ENCODE measurements around the gene PREPL. TPM values are rescaled to one million over a fixed set of nuclear protein-coding genes. Genes with fewer than 3 reads are reported as not detected.

The PREPL gene
- total and polyA plus RNA-seq, 2 of the 8 experiments (the other 6 are each of a cell fraction or from before 2014, with no cell fraction given) = 13.6 to 38.9 TPM

GRCh38 chr2:44273076-44273475 is 88.2 kb downstream of the PREPL start:
- FAIRE-seq (no peak), DNase-seq (ENCODE audit: low read depth in 1 of 2, low spot score in 2 of 2) (no peak)
- H3K23me2 ChIP-seq (ENCODE audit: low read depth, low read length) = no peaks in the 10 kb centered on the region
- no peak overlapping the region for H2BK5ac ChIP-seq (ENCODE audit: low read depth, low read length)
- H2BK20ac ChIP-seq (ENCODE audit: low read length) = no peak overlapping the region
- H3K4ac ChIP-seq (replicated peaks; ENCODE audit: insufficient read length, low read depth, low read length) = no peak overlapping the region
- no peaks in the 10 kb centered on the region for H4K20me1 ChIP-seq (replicated peaks in 1 of 2; ENCODE audit: control insufficient read depth in 1 of 2, insufficient read depth in 2 of 2, low read length in 2 of 2)
- H2AFZ ChIP-seq (ENCODE audit: low read length) = no peak overlapping the region
- H2BK15ac ChIP-seq (ENCODE audit: low read length) = no peak overlapping the region
- H4K91ac ChIP-seq (replicated peaks; ENCODE audit: insufficient read length, low read length) = no peak overlapping the region
- H3K27me3 ChIP-seq (replicated peaks in 1 of 4; ENCODE audit: control insufficient read depth in 3 of 4, extremely low read depth in 1 of 4, insufficient read depth in 3 of 4, low read length in 3 of 4) = no peaks in the 10 kb centered on the region
- no peak overlapping the region for H3K56ac ChIP-seq (replicated peaks; ENCODE audit: insufficient read length, low read depth, low read length)
- POLR2A ChIA-PET (ENCODE audit: partially characterized antibody) = no interaction called here
- peaks cover 0 to 2% (median 0%) of the 10 kb centered on the region in 4 experiments; a peak in 1 of 7 replicates for H3K4me1 ChIP-seq (replicated peaks in 1 of 4; ENCODE audit: control insufficient read depth in 3 of 4, insufficient read depth in 4 of 4, low read length in 3 of 4)
- no peak overlapping the region for H2BK12ac ChIP-seq (ENCODE audit: low read depth, low read length)
- no peak overlapping the region for H2AK5ac ChIP-seq (ENCODE audit: low read depth, low read length)
- no peaks in the 10 kb centered on the region for H3K79me2 ChIP-seq (ENCODE audit: control insufficient read depth in 1 of 2, insufficient read depth in 2 of 2, low read length in 2 of 2)
- H3K9me3 ChIP-seq (ENCODE audit: insufficient read depth in 2 of 2, low read depth in 1 of 2, low read length in 1 of 2) = no peaks in the 10 kb centered on the region
- no peak overlapping the region for H3K4me3 ChIP-seq (ENCODE audit: extremely low read depth in 1 of 4, insufficient read depth in 2 of 4, low read depth in 3 of 4, low read length in 4 of 4)
- H4K5ac ChIP-seq (ENCODE audit: insufficient read length, low read depth, low read length) = no peak overlapping the region
- no peaks in the 10 kb centered on the region for H3K79me1 ChIP-seq (ENCODE audit: low read depth, low read length)
- no peak overlapping the region for H3K14ac ChIP-seq (ENCODE audit: insufficient read length)
- no peak overlapping the region for H3K27ac ChIP-seq (ENCODE audit: low read depth, low read length)
- CTCF ChIA-PET (ENCODE audit: partially characterized antibody) = interaction anchor here (0.7 to 1.9 kb wide), 5 partner anchors 10 to 78 kb away, joined by 3 to 9 read pairs (median 3); no protein-coding TSS in a partner anchor
- H3K4me2 ChIP-seq (ENCODE audit: insufficient read depth in 1 of 2, low read depth in 2 of 2, low read length in 2 of 2) = no peak overlapping the region
- no peak for TF ChIP-seq YY1 (IDR thresholded peaks at IDR 0.05; ENCODE audit: low read depth, low read length)
- TF ChIP-seq GTF2F1 (IDR thresholded peaks at IDR 0.05; ENCODE audit: borderline replicate concordance, low read depth, low read length) = no peak
- no peak for TF ChIP-seq SP2 (IDR thresholded peaks at IDR 0.05; ENCODE audit: low read length)
- TF ChIP-seq TAF7 (optimal IDR thresholded peaks at IDR 0.05; ENCODE audit: borderline replicate concordance, low read depth, low read length) = no peak
- TF ChIP-seq TCF12 (IDR thresholded peaks at IDR 0.05; ENCODE audit: low read depth, low read length) = no peak
- H3K18ac ChIP-seq (ENCODE audit: extremely low read depth, low read length) = no peak overlapping the region
- H2BK120ac ChIP-seq (replicated peaks; ENCODE audit: low read depth, low read length) = no peak overlapping the region
- no peak overlapping the region for H3K23ac ChIP-seq (ENCODE audit: insufficient read length)
- WGBS, 2 experiments (ENCODE audit: extremely low coverage in 1 of 2, insufficient coverage in 1 of 2, insufficient read length in 1 of 2, insufficient replicate concordance in 2 of 2, low coverage in 1 of 2, low lambda C conversion rate in 2 of 2, missing lambda C conversion rate in 1 of 2) = 92% methylated on average over 3 of the region's 3 CpGs; no CpG with 5 or more reads in 1 of the 2 experiments
- H3K36me3 ChIP-seq (ENCODE audit: control insufficient read depth in 2 of 4, insufficient read depth in 4 of 4, low read length in 3 of 4) = no peaks in the 10 kb centered on the region
- H3K9ac ChIP-seq (replicated peaks in 1 of 4; ENCODE audit: extremely low read depth in 1 of 4, low read depth in 3 of 4, low read length in 3 of 4) = no peak overlapping the region
- H4K8ac ChIP-seq (ENCODE audit: extremely low read depth, insufficient read depth, low read length) = no peak overlapping the region

Data from H1 (cell line).